CD4-positive, alpha-beta T cell (primary cell): ENCODE data around the gene MYO9B. TPM values are rescaled to one million over a fixed set of nuclear protein-coding genes. Genes with fewer than 3 reads are reported as not detected.

Source experiments
- ATAC-seq: fragments of 200-7000 bp; cut with Tn5 transposase; one replicate; pipeline ENCODE4 v1.10.0; 2022; ENCODE audit warnings: mild to moderate bottlenecking; ENCODE audit not compliant: poor library complexity
- CTCF ChIA-PET: fragments of 350-600 bp; sonication (Branson Sonifier 250); formaldehyde crosslinking; loops from one replicate; lab custom pipeline; 2021; ENCODE audit warnings: antibody characterized with exemption, inconsistent platforms; lab: Charles Lee
- POLR2A ChIA-PET: fragments of 350-600 bp; sonication (Branson Sonifier 250); formaldehyde crosslinking; loops from one replicate; lab custom pipeline; 2021; ENCODE audit warnings: antibody characterized with exemption, inconsistent platforms; lab: Charles Lee
- DNase-seq, 14 experiments: peaks; one replicate each; pipeline ENCODE4 v3.0.0-alpha.2; 2013 to 2020; ENCODE audit warnings: mixed read lengths in 2 of 14
- H3K27ac ChIP-seq, 2 donors: one replicate each; pipeline versions ENCODE4 v1.5.1 to v1.7.0; 2013; ENCODE audit warnings: low read length in 2 of 2, low read depth in 1 of 2, mild to moderate bottlenecking in 1 of 2
- H3K27me3 ChIP-seq, 2 experiments: 1 replicate in 1 of 2; 2 replicates in 1 of 2; pipeline versions ENCODE4 v1.6.1 to v1.7.0; 2013; ENCODE audit warnings: low read length in 2 of 2, control low read depth in 1 of 2, mild to moderate bottlenecking in 1 of 2, moderate library complexity in 1 of 2; ENCODE audit not compliant: insufficient read depth in 2 of 2, control insufficient read depth in 1 of 2
- H3K36me3 ChIP-seq: one replicate; pipeline ENCODE4 v1.6.1; 2013; ENCODE audit warnings: low read length, control low read depth; ENCODE audit not compliant: insufficient read depth
- H3K4me1 ChIP-seq: one replicate; pipeline ENCODE4 v1.6.1; 2013; ENCODE audit warnings: low read length, control low read depth; ENCODE audit not compliant: insufficient read depth
- H3K4me3 ChIP-seq: one replicate; pipeline ENCODE4 v1.5.1; 2013; ENCODE audit warnings: mild to moderate bottlenecking, low read length, moderate library complexity
- H3K9me3 ChIP-seq, 2 experiments: 1 replicate in 1 of 2; 2 replicates in 1 of 2; pipeline versions ENCODE4 v1.6.1 to v1.7.0; 2013; ENCODE audit warnings: low read length in 2 of 2, mild to moderate bottlenecking in 2 of 2, control low read depth in 1 of 2, moderate library complexity in 1 of 2; ENCODE audit not compliant: control insufficient read depth in 1 of 2, insufficient read depth in 1 of 2
- H3K27ac Mint-ChIP-seq: one replicate; pipeline ENCODE4 v1.8.0; 2020; ENCODE audit warnings: mixed read lengths
- H3K27me3 Mint-ChIP-seq: one replicate; pipeline ENCODE4 v1.8.0; 2021; ENCODE audit warnings: mixed read lengths
- H3K36me3 Mint-ChIP-seq: one replicate; pipeline ENCODE4 v1.8.0; 2021; ENCODE audit warnings: low read depth, mixed read lengths
- H3K4me1 Mint-ChIP-seq: one replicate; pipeline ENCODE4 v1.8.0; 2021; ENCODE audit warnings: low read depth, mixed read lengths
- H3K4me3 Mint-ChIP-seq: one replicate; pipeline ENCODE4 v1.8.0; 2020; ENCODE audit warnings: mild to moderate bottlenecking, mixed read lengths
- H3K9me3 Mint-ChIP-seq: one replicate; pipeline ENCODE4 v1.8.0; 2020; ENCODE audit warnings: mixed read lengths
- CTCF ChIP-seq: fragments of 200-600 bp; IDR thresholded peaks from one replicate; pipeline ENCODE4 v1.8.0; 2022; ENCODE audit warnings: antibody characterized with exemption, mild to moderate bottlenecking
- intact Hi-C, 2 experiments: fragments of 100-400 bp; cut with DNase I in 1 of 2; cut with micrococcal nuclease in 1 of 2; formaldehyde crosslinking; loops; one replicate each; pipeline versions ENCODE4 v1.15.1 to v1.9.0; 2023 to 2025; cut with DNase I, micrococcal nuclease
- total RNA-seq, 174 experiments: library from RNA in 2 of 174; stranded (reverse) in 2 of 174; gene quantifications; one replicate each; pipeline ENCODE4 v1.2.3 and lab custom pipeline; 2021 to 2026

Gene MYO9B
- total RNA-seq, 2 experiments from 2014 or later, result 176 to 184 TPM

GRCh38 chr19:17183271-17183761 is 107.7 kb downstream of the MYO9B start:
- Mint-ChIP-seq H3K4me1 (peaks cover 19% of the 10 kb centered on the region), H3K27ac (peak overlapping the region; percentile 89), H3K4me3 (peak overlapping the region; percentile 83), H3K9me3 (no peaks in the 10 kb centered on the region), H3K27me3 (no peaks in the 10 kb centered on the region), H3K36me3 (peaks cover 58% of the 10 kb centered on the region)
- Histone ChIP-seq H3K27ac (peak overlapping the region; percentile 46 to 82), H3K9me3 (no peaks in the 10 kb centered on the region), H3K36me3 (peaks cover 47% of the 10 kb centered on the region), H3K4me3 (peak overlapping the region; percentile 41), H3K4me1 (peaks cover 35% of the 10 kb centered on the region), H3K27me3 (no peaks in the 10 kb centered on the region)
- ATAC-seq (peak; percentile 44), DNase-seq (peak in 8 of 14 experiments; percentile 8 to 44 (median 24))
- POLR2A ChIA-PET, result interaction anchor here (0.6 to 4.0 kb wide), 13 partner anchors 24 to 147 kb away, joined by 3 to 47 read pairs (median 3); partner anchors contain the start of genes BABAM1, HAUS8, OCEL1 and USE1
- CTCF ChIA-PET, result interaction anchor here (0.9 to 2.5 kb wide), 2 partner anchors 43 to 52 kb away, joined by 4 to 13 read pairs; partner anchors contain the start of gene OCEL1
- TF ChIP-seq CTCF, result no peak
- intact Hi-C loops, result loop anchor here (5.0 to 10.0 kb wide), 2 partner anchors 59 to 116 kb away; no protein-coding TSS in a partner anchor

- peaks cover 19% of the 10 kb centered on the region for H3K4me1 Mint-ChIP-seq
- intact Hi-C loops, result loop anchor here (1.0 to 10.0 kb wide), 3 partner anchors 59 to 117 kb away; no protein-coding TSS in a partner anchor
- ChIA-PET POLR2A (interaction anchor here (0.6 to 4.0 kb wide), 14 partner anchors 21 to 115 kb away, joined by 3 to 47 read pairs (median 3); partner anchors contain the start of genes BABAM1, HAUS8, OCEL1 and USE1), CTCF (interaction anchor here (0.5 to 2.5 kb wide), 6 partner anchors 42 to 988 kb away, joined by 3 to 13 read pairs (median 4); partner anchors contain the start of gene OCEL1)
- peaks cover 35% of the 10 kb centered on the region for H3K4me1 ChIP-seq
- H3K9me3 Mint-ChIP-seq, result no peaks in the 10 kb centered on the region
- peak overlapping the region; percentile 83 for H3K4me3 Mint-ChIP-seq
- peak in 6 of 14 experiments; percentile 7 to 63 (median 46) for DNase-seq
- peaks cover 60% of the 10 kb centered on the region for H3K36me3 Mint-ChIP-seq
- no peak for TF ChIP-seq CTCF
- no peaks in the 10 kb centered on the region for H3K27me3 ChIP-seq
- H3K9me3 ChIP-seq, result no peaks in the 10 kb centered on the region
- H3K36me3 ChIP-seq, result peaks cover 50% of the 10 kb centered on the region
- peak; percentile 57 for ATAC-seq
- H3K27me3 Mint-ChIP-seq, result no peaks in the 10 kb centered on the region
- H3K27ac ChIP-seq, result peak overlapping the region; percentile 46 to 82
- peak overlapping the region; percentile 89 for H3K27ac Mint-ChIP-seq
- H3K4me3 ChIP-seq, result peak overlapping the region; percentile 41
Observed at GRCh38 chr19:17183858-17184321, 108.3 kb downstream of the MYO9B start.

DNA sequence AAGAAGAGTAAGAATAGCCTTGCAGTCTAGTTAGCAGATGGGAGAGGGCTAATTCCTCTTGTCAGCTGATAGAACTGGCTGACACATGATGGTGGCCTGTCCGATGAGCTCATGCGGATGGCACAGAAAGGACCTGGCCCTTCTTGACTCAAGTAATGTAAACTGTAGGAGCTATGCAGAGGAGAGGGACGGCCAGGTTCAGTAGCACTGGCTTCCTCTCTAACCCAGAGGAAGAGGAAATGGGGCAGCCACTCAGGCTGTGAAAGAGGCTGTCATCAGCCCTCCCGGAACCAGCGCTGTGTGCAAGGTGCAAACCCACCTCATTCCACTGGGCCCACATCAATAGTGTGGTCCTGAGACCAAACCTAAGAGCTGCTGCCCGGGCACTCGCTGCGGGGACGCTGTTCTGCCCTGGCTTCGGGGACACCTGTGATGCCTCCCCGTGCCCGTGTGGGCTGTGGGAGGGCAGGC is 108.8 kb downstream of the MYO9B start:
- Histone ChIP-seq H3K36me3 (peaks cover 52% of the 10 kb centered on the region), H3K27me3 (no peaks in the 10 kb centered on the region), H3K27ac (peak overlapping the region; percentile 46 to 82), H3K4me3 (peak overlapping the region; percentile 41), H3K4me1 (peaks cover 35% of the 10 kb centered on the region), H3K9me3 (no peaks in the 10 kb centered on the region)
- TF ChIP-seq CTCF, result no peak
- intact Hi-C loops, result loop anchor here (1.0 to 10.0 kb wide), 3 partner anchors 60 to 117 kb away; no protein-coding TSS in a partner anchor
- Mint-ChIP-seq H3K36me3 (peaks cover 64% of the 10 kb centered on the region), H3K27me3 (no peaks in the 10 kb centered on the region), H3K4me3 (peak overlapping the region; percentile 83), H3K27ac (peak overlapping the region; percentile 89), H3K4me1 (peaks cover 19% of the 10 kb centered on the region), H3K9me3 (no peaks in the 10 kb centered on the region)
- CTCF ChIA-PET, result interaction anchor here (0.5 to 2.5 kb wide), 6 partner anchors 42 to 989 kb away, joined by 3 to 13 read pairs (median 4); partner anchors contain the start of gene OCEL1
- POLR2A ChIA-PET, result interaction anchor here (0.7 to 4.0 kb wide), 13 partner anchors 22 to 115 kb away, joined by 3 to 47 read pairs (median 3); partner anchors contain the start of genes BABAM1, HAUS8, OCEL1 and USE1
- DNase-seq, result peak; percentile 23 to 80 (median 54)
- peak; percentile 89 for ATAC-seq
